Epithelial cell of proximal tubule (primary cell): ENCODE results near the gene LRFN5. TPM values are rescaled to one million over a fixed set of nuclear protein-coding genes. Genes with fewer than 3 reads are reported as not detected.

Source experiments
- DNase-seq: peaks from one replicate; pipeline ENCODE4 v3.0.0-alpha.2; 2011; ENCODE audit warnings: low read depth
- H3K4me3 ChIP-seq: 2 replicates; pipeline ENCODE4 v1.5.1; 2011; ENCODE audit warnings: low read depth, mild to moderate bottlenecking, low read length
- CTCF ChIP-seq: conservative IDR thresholded peaks from 2 replicates; pipeline ENCODE4 v1.5.1; 2012; ENCODE audit warnings: low read depth, mild to moderate bottlenecking, low read length
- total RNA-seq: library from RNA; depleted of rRNA; stranded (reverse); fragments of >200 nt; gene quantifications from 2 replicates; pipeline ENCODE4 v1.2.3, GENCODE V29; 2015

The LRFN5 gene
- total RNA-seq, 1 donor from 2014 or later, result 1.4 TPM

DNA sequence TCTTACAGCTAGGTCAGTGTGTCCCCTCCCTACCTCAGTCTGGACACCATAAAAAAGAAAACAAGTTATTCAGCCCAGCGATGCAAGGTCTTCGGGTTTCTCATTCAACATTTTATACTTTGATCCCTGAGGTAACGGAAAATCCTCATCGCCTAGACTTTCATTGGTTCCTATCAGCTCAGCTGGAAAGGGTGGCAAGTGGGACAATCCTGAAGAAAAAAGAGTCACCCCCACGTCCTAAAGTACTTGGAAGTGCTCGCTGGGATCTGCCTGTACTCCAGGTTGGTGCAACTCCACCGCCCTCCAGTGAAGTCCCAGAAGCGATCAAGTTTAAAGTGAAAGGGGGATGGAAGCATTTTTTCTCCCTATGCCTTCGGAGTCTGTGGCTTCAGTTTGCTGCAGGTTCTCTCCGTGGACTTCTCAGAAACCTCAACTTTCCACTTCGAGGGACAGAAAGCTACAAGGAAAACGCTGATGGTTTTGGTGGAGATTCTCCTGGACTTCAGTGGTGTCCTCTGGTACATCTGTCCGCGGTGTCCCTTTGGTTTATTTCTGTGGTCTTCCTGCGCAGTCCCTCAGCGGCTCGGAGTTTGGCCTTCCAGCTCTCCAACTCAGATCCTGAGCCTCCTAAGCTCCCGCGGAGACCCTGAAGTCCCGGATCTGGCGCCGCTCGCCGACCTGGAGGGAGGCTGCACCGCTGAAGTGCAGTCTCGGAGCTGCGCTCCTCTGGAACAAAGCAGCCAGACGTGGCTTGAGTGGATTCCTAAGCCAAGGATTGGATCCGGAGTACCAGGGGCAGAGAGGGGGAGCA is 1.8 kb upstream of the LRFN5 start:
- no peak for TF ChIP-seq CTCF
- no peak for DNase-seq
- peak overlapping the region; percentile 58 for H3K4me3 ChIP-seq

- no peak for TF ChIP-seq CTCF
- H3K4me3 ChIP-seq, result peak overlapping the region; percentile 58
- DNase-seq, result no peak
Observed at GRCh38 chr14:41605550-41606281, 960 bp upstream of the LRFN5 start.

- no peak for TF ChIP-seq CTCF
- H3K4me3 ChIP-seq, result peak overlapping the region; percentile 58
- no peak for DNase-seq
Observed at GRCh38 chr14:41606282-41606531, 469 bp upstream of the LRFN5 start.

- no peak for DNase-seq
- TF ChIP-seq CTCF, result no peak
Observed at GRCh38 chr14:41607304-41607775, 664 bp downstream of the LRFN5 start.

DNA sequence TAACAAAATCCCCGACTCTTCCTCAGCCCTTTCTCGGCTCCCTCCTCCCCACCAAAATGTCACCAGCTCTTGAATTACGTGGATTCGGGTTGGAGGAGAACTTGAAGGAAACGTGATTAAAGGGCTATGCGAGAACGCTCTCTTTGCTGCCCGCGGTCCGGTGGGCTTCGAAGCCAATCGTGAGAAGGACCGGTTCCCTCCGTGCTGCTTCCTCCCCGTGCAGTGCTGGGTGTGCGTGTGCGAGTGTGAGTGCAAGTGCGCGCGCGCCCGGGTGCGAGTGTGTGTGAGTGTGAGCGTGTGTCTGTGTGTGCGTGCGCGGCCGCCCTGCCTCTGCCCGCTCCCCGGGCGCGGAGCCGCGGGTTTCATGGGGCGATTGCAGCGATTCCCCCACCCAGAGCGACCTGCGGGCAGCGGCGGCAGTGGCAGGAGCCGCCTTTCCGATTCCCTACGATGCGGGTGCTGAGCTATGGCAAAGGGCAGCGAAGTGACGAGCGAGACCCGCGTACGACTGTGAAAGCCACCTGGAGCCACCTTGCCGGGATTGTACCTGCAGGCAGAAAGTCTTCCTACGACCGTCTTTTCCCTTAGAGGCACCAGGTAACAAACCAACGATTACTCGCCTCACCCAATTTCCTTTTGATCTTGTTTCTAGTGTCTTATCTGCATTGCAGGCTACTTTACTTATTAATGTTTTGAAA is 1.4 kb downstream of the LRFN5 start:
- DNase-seq, result no peak
- no peak for TF ChIP-seq CTCF
- H3K4me3 ChIP-seq, result peak overlapping the region; percentile 58

More at GRCh38 chr14:41607304-41607775, 664 bp downstream of the LRFN5 start:
- H3K4me3 ChIP-seq, result peak overlapping the region; percentile 58

DNA sequence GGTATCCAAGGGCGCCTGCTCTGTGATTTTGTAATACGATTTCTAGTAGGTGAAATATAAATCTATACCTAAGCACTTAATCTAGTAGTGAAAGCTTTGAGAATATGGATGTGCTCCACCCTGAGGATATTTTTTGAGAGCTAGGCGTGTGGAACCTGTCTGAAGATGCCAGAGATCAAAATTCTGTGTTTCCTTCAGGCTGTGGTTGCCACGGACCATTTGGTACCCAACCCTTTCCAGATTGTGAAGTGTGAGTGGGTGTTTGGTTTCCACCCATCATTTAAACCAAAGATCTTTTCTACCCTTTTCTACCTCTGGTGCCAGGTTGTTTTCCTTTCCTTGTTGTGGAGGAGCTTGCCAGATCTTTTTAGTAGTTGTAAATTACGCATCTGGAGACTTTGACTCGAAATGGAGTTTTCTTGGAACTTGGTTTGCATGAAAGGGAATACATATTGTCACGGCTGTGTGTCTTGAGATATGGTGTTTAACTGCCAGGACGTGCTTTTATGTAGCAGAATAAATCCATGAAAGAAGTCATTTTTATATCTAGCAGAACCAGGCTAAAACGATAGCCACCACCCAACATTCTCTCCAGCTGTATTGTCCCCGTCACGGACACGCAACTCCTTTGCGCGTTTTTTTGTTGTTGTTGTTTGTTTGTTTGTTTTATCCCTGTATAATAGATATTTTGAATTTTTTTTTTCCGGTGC is 2.2 kb downstream of the LRFN5 start:
- peak overlapping the region; percentile 58 for H3K4me3 ChIP-seq
- DNase-seq, result no peak
- no peak for TF ChIP-seq CTCF
